CD4-positive, alpha-beta T cell (primary cell): ENCODE results near the gene CLPX. TPM values are rescaled to one million over a fixed set of nuclear protein-coding genes. Genes with fewer than 3 reads are reported as not detected.

ENCODE experiments used
- ATAC-seq: fragments of 200-7000 bp; cut with Tn5 transposase; one replicate; pipeline ENCODE4 v1.10.0; 2022; ENCODE audit warnings: mild to moderate bottlenecking; ENCODE audit not compliant: poor library complexity
- CTCF ChIA-PET: fragments of 350-600 bp; sonication (Branson Sonifier 250); formaldehyde crosslinking; loops from one replicate; lab custom pipeline; 2021; ENCODE audit warnings: antibody characterized with exemption, inconsistent platforms; lab: Charles Lee
- POLR2A ChIA-PET: fragments of 350-600 bp; sonication (Branson Sonifier 250); formaldehyde crosslinking; loops from one replicate; lab custom pipeline; 2021; ENCODE audit warnings: antibody characterized with exemption, inconsistent platforms; lab: Charles Lee
- DNase-seq, 14 experiments: peaks; one replicate each; pipeline ENCODE4 v3.0.0-alpha.2; 2013 to 2020; ENCODE audit warnings: mixed read lengths in 2 of 14
- H3K27ac ChIP-seq, 2 donors: one replicate each; pipeline versions ENCODE4 v1.5.1 to v1.7.0; 2013; ENCODE audit warnings: low read length in 2 of 2, low read depth in 1 of 2, mild to moderate bottlenecking in 1 of 2
- H3K27me3 ChIP-seq, 2 experiments: 1 replicate in 1 of 2; 2 replicates in 1 of 2; pipeline versions ENCODE4 v1.6.1 to v1.7.0; 2013; ENCODE audit warnings: low read length in 2 of 2, control low read depth in 1 of 2, mild to moderate bottlenecking in 1 of 2, moderate library complexity in 1 of 2; ENCODE audit not compliant: insufficient read depth in 2 of 2, control insufficient read depth in 1 of 2
- H3K36me3 ChIP-seq: one replicate; pipeline ENCODE4 v1.6.1; 2013; ENCODE audit warnings: low read length, control low read depth; ENCODE audit not compliant: insufficient read depth
- H3K4me1 ChIP-seq: one replicate; pipeline ENCODE4 v1.6.1; 2013; ENCODE audit warnings: low read length, control low read depth; ENCODE audit not compliant: insufficient read depth
- H3K4me3 ChIP-seq: one replicate; pipeline ENCODE4 v1.5.1; 2013; ENCODE audit warnings: mild to moderate bottlenecking, low read length, moderate library complexity
- H3K9me3 ChIP-seq, 2 experiments: 1 replicate in 1 of 2; 2 replicates in 1 of 2; pipeline versions ENCODE4 v1.6.1 to v1.7.0; 2013; ENCODE audit warnings: low read length in 2 of 2, mild to moderate bottlenecking in 2 of 2, control low read depth in 1 of 2, moderate library complexity in 1 of 2; ENCODE audit not compliant: control insufficient read depth in 1 of 2, insufficient read depth in 1 of 2
- H3K27ac Mint-ChIP-seq: one replicate; pipeline ENCODE4 v1.8.0; 2020; ENCODE audit warnings: mixed read lengths
- H3K27me3 Mint-ChIP-seq: one replicate; pipeline ENCODE4 v1.8.0; 2021; ENCODE audit warnings: mixed read lengths
- H3K36me3 Mint-ChIP-seq: one replicate; pipeline ENCODE4 v1.8.0; 2021; ENCODE audit warnings: low read depth, mixed read lengths
- H3K4me1 Mint-ChIP-seq: one replicate; pipeline ENCODE4 v1.8.0; 2021; ENCODE audit warnings: low read depth, mixed read lengths
- H3K4me3 Mint-ChIP-seq: one replicate; pipeline ENCODE4 v1.8.0; 2020; ENCODE audit warnings: mild to moderate bottlenecking, mixed read lengths
- H3K9me3 Mint-ChIP-seq: one replicate; pipeline ENCODE4 v1.8.0; 2020; ENCODE audit warnings: mixed read lengths
- CTCF ChIP-seq: fragments of 200-600 bp; IDR thresholded peaks from one replicate; pipeline ENCODE4 v1.8.0; 2022; ENCODE audit warnings: antibody characterized with exemption, mild to moderate bottlenecking
- intact Hi-C, 2 experiments: fragments of 100-400 bp; cut with DNase I in 1 of 2; cut with micrococcal nuclease in 1 of 2; formaldehyde crosslinking; loops; one replicate each; pipeline versions ENCODE4 v1.15.1 to v1.9.0; 2023 to 2025; cut with DNase I, micrococcal nuclease
- total RNA-seq, 174 experiments: library from RNA in 2 of 174; stranded (reverse) in 2 of 174; gene quantifications; one replicate each; pipeline ENCODE4 v1.2.3 and lab custom pipeline; 2021 to 2026

The CLPX gene
- total RNA-seq, 2 experiments from 2014 or later = 29.1 to 36.3 TPM

GRCh38 chr15:65175511-65175910 lies 9.6 kb downstream of the CLPX start:
- no peaks in the 10 kb centered on the region for H3K27me3 ChIP-seq
- DNase-seq (no peak), ATAC-seq (no peak)
- no peaks in the 10 kb centered on the region for H3K4me1 ChIP-seq
- intact Hi-C loops = no loop called here
- H3K4me3 Mint-ChIP-seq = no peak overlapping the region
- POLR2A ChIA-PET = no interaction called here
- H3K27me3 Mint-ChIP-seq = no peaks in the 10 kb centered on the region
- H3K4me1 Mint-ChIP-seq = peaks cover 29% of the 10 kb centered on the region
- CTCF ChIA-PET = no interaction called here
- H3K27ac Mint-ChIP-seq = no peak overlapping the region
- no peak overlapping the region for H3K4me3 ChIP-seq
- no peaks in the 10 kb centered on the region for H3K9me3 Mint-ChIP-seq
- peaks cover 67% of the 10 kb centered on the region for H3K36me3 ChIP-seq
- no peak overlapping the region for H3K27ac ChIP-seq
- no peak for TF ChIP-seq CTCF
- H3K9me3 ChIP-seq = no peaks in the 10 kb centered on the region
- H3K36me3 Mint-ChIP-seq = peaks cover 76% of the 10 kb centered on the region

- TF ChIP-seq CTCF = no peak
- ATAC-seq = no peak
- DNase-seq = no peak
- Histone ChIP-seq H3K4me1 (no peaks in the 10 kb centered on the region), H3K36me3 (peaks cover 74% of the 10 kb centered on the region), H3K9me3 (no peaks in the 10 kb centered on the region), H3K27ac (no peak overlapping the region), H3K4me3 (no peak overlapping the region), H3K27me3 (no peaks in the 10 kb centered on the region)
- intact Hi-C loops = no loop called here
- H3K27me3 Mint-ChIP-seq = no peaks in the 10 kb centered on the region
- no peak overlapping the region for H3K4me3 Mint-ChIP-seq
- peaks cover 21% of the 10 kb centered on the region for H3K4me1 Mint-ChIP-seq
- ChIA-PET POLR2A (interaction anchor here (1.0 kb wide), 1 partner anchor 12 kb away, joined by 3 read pairs; no protein-coding TSS in a partner anchor), CTCF (no interaction called here)
- peaks cover 76% of the 10 kb centered on the region for H3K36me3 Mint-ChIP-seq
- H3K9me3 Mint-ChIP-seq = no peaks in the 10 kb centered on the region
- no peak overlapping the region for H3K27ac Mint-ChIP-seq
These were observed 10.6 kb downstream of the CLPX start for GRCh38 chr15:65174509-65174908.

- no peaks in the 10 kb centered on the region for H3K9me3 Mint-ChIP-seq
- no peak overlapping the region for H3K27ac Mint-ChIP-seq
- no peaks in the 10 kb centered on the region for H3K27me3 Mint-ChIP-seq
- DNase-seq (no peak), ATAC-seq (no peak)
- Histone ChIP-seq H3K4me1 (no peaks in the 10 kb centered on the region), H3K4me3 (no peak overlapping the region), H3K27ac (no peak overlapping the region), H3K36me3 (peaks cover 60% of the 10 kb centered on the region), H3K27me3 (no peaks in the 10 kb centered on the region), H3K9me3 (no peaks in the 10 kb centered on the region)
- intact Hi-C loops = no loop called here
- ChIA-PET CTCF (no interaction called here), POLR2A (no interaction called here)
- no peak overlapping the region for H3K4me3 Mint-ChIP-seq
- no peak for TF ChIP-seq CTCF
- peaks cover 58% of the 10 kb centered on the region for H3K36me3 Mint-ChIP-seq
- peaks cover 12% of the 10 kb centered on the region for H3K4me1 Mint-ChIP-seq
These were observed 12.6 kb downstream of the CLPX start for GRCh38 chr15:65172531-65172930.
